ENCODE data around the gene SUN2. TPM values are rescaled to one million over a fixed set of nuclear protein-coding genes. Genes with fewer than 3 reads are reported as not detected.
A peak's percentile ranks its signal among the peaks of the same experiment; 100 is the strongest.

Gene SUN2
- total and polyA plus RNA-seq, 4 donors = 95.4 to 495 (median 289) TPM

GRCh38 chr22:38793721-38794466 is 38.1 kb upstream of the SUN2 start, which contains the start of gene DNAL4:
Gene DNAL4 (minus strand): TSS chr22:38794143. CDS start chr22:38782731, 11,412 bp downstream.
- Histone ChIP-seq H3K4me1 (ENCODE audit: control insufficient read depth in 1 of 2, insufficient read depth in 2 of 2, low read length in 2 of 2) (peaks cover 0 to 2% of the 10 kb centered on the region in 2 donors), H3K36me3 (ENCODE audit: control insufficient read depth in 1 of 2, insufficient read depth in 2 of 2, low read length in 1 of 2) (no peaks in the 10 kb centered on the region), H3K27ac (ENCODE audit: low read depth in 1 of 2, low read length in 2 of 2) (peak within 1 kb of the TSS in 1 of 2 donors; percentile 37), H3K9me3 (ENCODE audit: control insufficient read depth, low read length) (peaks cover 2% of the 10 kb centered on the region), H3K27me3 (ENCODE audit: control insufficient read depth in 1 of 2, insufficient read depth in 2 of 2, low read length in 1 of 2) (no peaks in the 10 kb centered on the region), H3K4me3 (ENCODE audit: low read length in 2 of 2) (peak within 1 kb of the TSS; percentile 92 to 97)
- WGBS, 2 donors = 1% methylated on average over 43 to 47 of the region's 47 CpGs
- DNase-seq (peak; percentile 95 to 98), ATAC-seq (ENCODE audit: low FRiP score) (peak; percentile 96)
- intact Hi-C loops (cut with DNase I) = loop anchor here in 1 of 2 donors (5.0 kb wide), 2 partner anchors 37 to 48 kb away; partner anchors contain the start of genes NPTXR and SUN2

- Histone ChIP-seq H3K27me3 (ENCODE audit: control insufficient read depth in 1 of 2, insufficient read depth in 2 of 2, low read length in 1 of 2) (no peaks in the 10 kb centered on the region), H3K9me3 (ENCODE audit: control insufficient read depth, low read length) (no peaks in the 10 kb centered on the region), H3K4me1 (ENCODE audit: control insufficient read depth in 1 of 2, insufficient read depth in 2 of 2, low read length in 2 of 2) (peaks cover 0 to 5% of the 10 kb centered on the region in 2 donors), H3K27ac (ENCODE audit: low read depth in 1 of 2, low read length in 2 of 2) (peak overlapping the region in 1 of 2 donors; percentile 10), H3K4me3 (ENCODE audit: low read length in 2 of 2) (peak overlapping the region; percentile 92 to 97), H3K36me3 (ENCODE audit: control insufficient read depth in 1 of 2, insufficient read depth in 2 of 2, low read length in 1 of 2) (no peaks in the 10 kb centered on the region)
- 27% methylated on average over 9 of the region's 9 CpGs for WGBS, 2 donors
- DNase-seq (no peak), ATAC-seq (ENCODE audit: low FRiP score) (no peak)
- intact Hi-C loops (cut with DNase I) = loop anchor here in 1 of 2 donors (5.0 kb wide), 2 partner anchors 36 to 49 kb away; partner anchors contain the start of genes NPTXR and SUN2
Observed at GRCh38 chr22:38793317-38793716, 37.5 kb upstream of the SUN2 start.

GRCh38 chr22:38792833-38793232 is 37.0 kb upstream of the SUN2 start:
- Histone ChIP-seq H3K27ac (ENCODE audit: low read depth in 1 of 2, low read length in 2 of 2) (no peak overlapping the region), H3K4me3 (ENCODE audit: low read length in 2 of 2) (no peak overlapping the region), H3K4me1 (ENCODE audit: control insufficient read depth in 1 of 2, insufficient read depth in 2 of 2, low read length in 2 of 2) (peaks cover 0 to 8% of the 10 kb centered on the region in 2 donors), H3K27me3 (ENCODE audit: control insufficient read depth in 1 of 2, insufficient read depth in 2 of 2, low read length in 1 of 2) (no peaks in the 10 kb centered on the region), H3K36me3 (ENCODE audit: control insufficient read depth in 1 of 2, insufficient read depth in 2 of 2, low read length in 1 of 2) (no peaks in the 10 kb centered on the region), H3K9me3 (ENCODE audit: control insufficient read depth, low read length) (no peaks in the 10 kb centered on the region)
- intact Hi-C loops (cut with DNase I) = loop anchor here in 1 of 2 donors (5.0 kb wide), 2 partner anchors 36 to 49 kb away; partner anchors contain the start of genes NPTXR and SUN2
- no peak for DNase-seq
- ATAC-seq (ENCODE audit: low FRiP score) = no peak
- WGBS, 2 donors = 73 to 74% methylated on average over 4 of the region's 4 CpGs

- Histone ChIP-seq H3K4me3 (ENCODE audit: low read length in 2 of 2) (no peak overlapping the region), H3K27me3 (ENCODE audit: control insufficient read depth in 1 of 2, insufficient read depth in 2 of 2, low read length in 1 of 2) (no peaks in the 10 kb centered on the region), H3K36me3 (ENCODE audit: control insufficient read depth in 1 of 2, insufficient read depth in 2 of 2, low read length in 1 of 2) (no peaks in the 10 kb centered on the region), H3K9me3 (ENCODE audit: control insufficient read depth, low read length) (no peaks in the 10 kb centered on the region), H3K27ac (ENCODE audit: low read depth in 1 of 2, low read length in 2 of 2) (no peak overlapping the region), H3K4me1 (ENCODE audit: control insufficient read depth in 1 of 2, insufficient read depth in 2 of 2, low read length in 2 of 2) (peaks cover 0 to 13% of the 10 kb centered on the region in 2 donors)
- intact Hi-C loops (cut with DNase I) = loop anchor here in 1 of 2 donors (5.0 kb wide), 2 partner anchors 32 to 53 kb away; partner anchors contain the start of genes NPTXR and SUN2
- no peak for DNase-seq
- ATAC-seq (ENCODE audit: low FRiP score) = no peak
- WGBS, 2 donors = 89 to 90% methylated on average over 4 of the region's 4 CpGs
Observed at GRCh38 chr22:38789606-38790005, 33.8 kb upstream of the SUN2 start.

GRCh38 chr22:38788846-38789245 is 33.0 kb upstream of the SUN2 start:
- ATAC-seq (ENCODE audit: low FRiP score) (no peak), DNase-seq (no peak)
- Histone ChIP-seq H3K27ac (ENCODE audit: low read depth in 1 of 2, low read length in 2 of 2) (peak overlapping the region in 1 of 2 donors; percentile 56), H3K4me1 (ENCODE audit: control insufficient read depth in 1 of 2, insufficient read depth in 2 of 2, low read length in 2 of 2) (peaks cover 0 to 13% of the 10 kb centered on the region in 2 donors), H3K9me3 (ENCODE audit: control insufficient read depth, low read length) (no peaks in the 10 kb centered on the region), H3K27me3 (ENCODE audit: control insufficient read depth in 1 of 2, insufficient read depth in 2 of 2, low read length in 1 of 2) (no peaks in the 10 kb centered on the region), H3K4me3 (ENCODE audit: low read length in 2 of 2) (no peak overlapping the region), H3K36me3 (ENCODE audit: control insufficient read depth in 1 of 2, insufficient read depth in 2 of 2, low read length in 1 of 2) (no peaks in the 10 kb centered on the region)
- intact Hi-C loops (cut with DNase I) = no loop called here
- 36 to 38% methylated on average over 6 of the region's 6 CpGs for WGBS, 2 donors

- Histone ChIP-seq H3K27ac (ENCODE audit: low read depth in 1 of 2, low read length in 2 of 2) (peak overlapping the region in 1 of 2 donors; percentile 56), H3K36me3 (ENCODE audit: control insufficient read depth in 1 of 2, insufficient read depth in 2 of 2, low read length in 1 of 2) (no peaks in the 10 kb centered on the region), H3K27me3 (ENCODE audit: control insufficient read depth in 1 of 2, insufficient read depth in 2 of 2, low read length in 1 of 2) (no peaks in the 10 kb centered on the region), H3K4me3 (ENCODE audit: low read length in 2 of 2) (no peak overlapping the region), H3K9me3 (ENCODE audit: control insufficient read depth, low read length) (no peaks in the 10 kb centered on the region), H3K4me1 (ENCODE audit: control insufficient read depth in 1 of 2, insufficient read depth in 2 of 2, low read length in 2 of 2) (peaks cover 0 to 13% of the 10 kb centered on the region in 2 donors)
- 19 to 26% methylated on average over 16 of the region's 16 CpGs for WGBS, 2 donors
- no peak for DNase-seq
- peak; percentile 83 for ATAC-seq (ENCODE audit: low FRiP score)
- intact Hi-C loops (cut with DNase I) = no loop called here
Observed at GRCh38 chr22:38788021-38788816, 32.4 kb upstream of the SUN2 start.

GRCh38 chr22:38786631-38787030 is 30.8 kb upstream of the SUN2 start:
- WGBS, 2 donors = 58 to 62% methylated on average over 3 of the region's 3 CpGs
- DNase-seq = no peak
- no peak for ATAC-seq (ENCODE audit: low FRiP score)
- Histone ChIP-seq H3K4me1 (ENCODE audit: control insufficient read depth in 1 of 2, insufficient read depth in 2 of 2, low read length in 2 of 2) (peaks cover 0 to 13% of the 10 kb centered on the region in 2 donors), H3K27me3 (ENCODE audit: control insufficient read depth in 1 of 2, insufficient read depth in 2 of 2, low read length in 1 of 2) (no peaks in the 10 kb centered on the region), H3K36me3 (ENCODE audit: control insufficient read depth in 1 of 2, insufficient read depth in 2 of 2, low read length in 1 of 2) (no peaks in the 10 kb centered on the region), H3K27ac (ENCODE audit: low read depth in 1 of 2, low read length in 2 of 2) (peak overlapping the region; percentile 23 to 33), H3K4me3 (ENCODE audit: low read length in 2 of 2) (no peak overlapping the region), H3K9me3 (ENCODE audit: control insufficient read depth, low read length) (no peaks in the 10 kb centered on the region)
- intact Hi-C loops (cut with DNase I) = no loop called here

GRCh38 chr22:38784856-38785255 is 29.1 kb upstream of the SUN2 start:
- intact Hi-C loops (cut with DNase I) = loop anchor here in 1 of 2 donors (5.0 kb wide), 1 partner anchor 62 kb away; no protein-coding TSS in a partner anchor
- DNase-seq (no peak), ATAC-seq (ENCODE audit: low FRiP score) (no peak)
- Histone ChIP-seq H3K27ac (ENCODE audit: low read depth in 1 of 2, low read length in 2 of 2) (no peak overlapping the region), H3K36me3 (ENCODE audit: control insufficient read depth in 1 of 2, insufficient read depth in 2 of 2, low read length in 1 of 2) (no peaks in the 10 kb centered on the region), H3K4me3 (ENCODE audit: low read length in 2 of 2) (no peak overlapping the region), H3K4me1 (ENCODE audit: control insufficient read depth in 1 of 2, insufficient read depth in 2 of 2, low read length in 2 of 2) (peaks cover 0 to 13% of the 10 kb centered on the region in 2 donors), H3K9me3 (ENCODE audit: control insufficient read depth, low read length) (no peaks in the 10 kb centered on the region), H3K27me3 (ENCODE audit: control insufficient read depth in 1 of 2, insufficient read depth in 2 of 2, low read length in 1 of 2) (no peaks in the 10 kb centered on the region)
- 95 to 98% methylated on average over 5 of the region's 5 CpGs for WGBS, 2 donors

Data from aorta (tissue), 5 donors.